ENCODE data around the gene RBM10. TPM values are rescaled to one million over a fixed set of nuclear protein-coding genes. Genes with fewer than 3 reads are reported as not detected.

The RBM10 gene
- total and polyA plus RNA-seq, 7 experiments from 2014 or later: 24.6 to 55.6 (median 37.0) TPM

GRCh38 chrX:47162927-47163583 is 18.0 kb downstream of the RBM10 start:
- Histone ChIP-seq H3K36me3 (ENCODE audit: control insufficient read depth in 2 of 3, insufficient read depth in 3 of 3, low read length in 3 of 3) (no peaks in the 10 kb centered on the region), H3K4me1 (ENCODE audit: control insufficient read depth in 2 of 2, insufficient read depth in 2 of 2, low read length in 2 of 2) (no peaks in the 10 kb centered on the region), H3K9me3 (ENCODE audit: control insufficient read depth in 2 of 3, low read length in 3 of 3) (no peaks in the 10 kb centered on the region), H3K27me3 (ENCODE audit: control insufficient read depth in 2 of 2, insufficient read depth in 2 of 2, low read length in 2 of 2) (no peaks in the 10 kb centered on the region), H3K27ac (ENCODE audit: low read depth, low read length) (no peak overlapping the region), H3K4me3 (ENCODE audit: low read length) (no peak overlapping the region)
- POLR2A ChIA-PET: interaction anchor here (0.7 kb wide), 1 partner anchor 139 kb away, joined by 4 read pairs; no protein-coding TSS in a partner anchor
- peaks cover 0 to 2% (median 0%) of the 10 kb centered on the region in 11 donors for H3K9me3 Mint-ChIP-seq
- no peaks in the 10 kb centered on the region for H3K27me3 Mint-ChIP-seq
- intact Hi-C loops (cut with micrococcal nuclease): no loop called here
- peaks cover 0 to 17% (median 7%) of the 10 kb centered on the region in 5 donors for H3K36me3 Mint-ChIP-seq
- no peak overlapping the region for H3K4me3 Mint-ChIP-seq
- CTCF ChIA-PET: no interaction called here
- peak overlapping the region in 1 of 9 donors; percentile 56 for H3K27ac Mint-ChIP-seq
- H3K4me1 Mint-ChIP-seq: peaks cover 0 to 19% (median 5%) of the 10 kb centered on the region in 7 donors
- no peak for DNase-seq
- no peak for ATAC-seq

GRCh38 chrX:47164420-47164819 is 19.4 kb downstream of the RBM10 start:
- intact Hi-C loops (cut with micrococcal nuclease): no loop called here
- Mint-ChIP-seq H3K36me3 (peaks cover 0 to 13% (median 7%) of the 10 kb centered on the region in 5 donors), H3K27ac (peak overlapping the region in 1 of 9 donors; percentile 62), H3K27me3 (no peaks in the 10 kb centered on the region), H3K9me3 (peaks cover 0 to 2% (median 0%) of the 10 kb centered on the region in 11 donors), H3K4me1 (peaks cover 0 to 17% (median 12%) of the 10 kb centered on the region in 7 donors), H3K4me3 (no peak overlapping the region)
- no peak overlapping the region for H3K27ac ChIP-seq (ENCODE audit: low read depth, low read length)
- peaks cover 0 to 8% (median 0%) of the 10 kb centered on the region in 3 experiments for H3K36me3 ChIP-seq (ENCODE audit: control insufficient read depth in 2 of 3, insufficient read depth in 3 of 3, low read length in 3 of 3)
- no peak for DNase-seq
- ATAC-seq: no peak
- no peaks in the 10 kb centered on the region for H3K27me3 ChIP-seq (ENCODE audit: control insufficient read depth in 2 of 2, insufficient read depth in 2 of 2, low read length in 2 of 2)
- no peak overlapping the region for H3K4me3 ChIP-seq (ENCODE audit: low read length)
- ChIA-PET CTCF (no interaction called here), POLR2A (no interaction called here)
- no peaks in the 10 kb centered on the region for H3K9me3 ChIP-seq (ENCODE audit: control insufficient read depth in 2 of 3, low read length in 3 of 3)
- H3K4me1 ChIP-seq (ENCODE audit: control insufficient read depth in 2 of 2, insufficient read depth in 2 of 2, low read length in 2 of 2): no peaks in the 10 kb centered on the region

- Mint-ChIP-seq H3K4me3 (no peak overlapping the region), H3K36me3 (peaks cover 0 to 13% (median 7%) of the 10 kb centered on the region in 5 donors), H3K27ac (no peak overlapping the region), H3K9me3 (peaks cover 0 to 2% (median 0%) of the 10 kb centered on the region in 11 donors), H3K4me1 (peaks cover 0 to 12% (median 4%) of the 10 kb centered on the region in 7 donors), H3K27me3 (no peaks in the 10 kb centered on the region)
- Histone ChIP-seq H3K36me3 (ENCODE audit: control insufficient read depth in 2 of 3, insufficient read depth in 3 of 3, low read length in 3 of 3) (peaks cover 0 to 26% (median 7%) of the 10 kb centered on the region in 3 experiments), H3K27me3 (ENCODE audit: control insufficient read depth in 2 of 2, insufficient read depth in 2 of 2, low read length in 2 of 2) (no peaks in the 10 kb centered on the region), H3K4me3 (ENCODE audit: low read length) (no peak overlapping the region), H3K27ac (ENCODE audit: low read depth, low read length) (no peak overlapping the region), H3K9me3 (ENCODE audit: control insufficient read depth in 2 of 3, low read length in 3 of 3) (no peaks in the 10 kb centered on the region), H3K4me1 (ENCODE audit: control insufficient read depth in 2 of 2, insufficient read depth in 2 of 2, low read length in 2 of 2) (no peaks in the 10 kb centered on the region)
- ChIA-PET CTCF (no interaction called here), POLR2A (no interaction called here)
- intact Hi-C loops (cut with micrococcal nuclease): no loop called here
- no peak for DNase-seq
- no peak for ATAC-seq
Observed at GRCh38 chrX:47166126-47166525, 21.1 kb downstream of the RBM10 start.

GRCh38 chrX:47168495-47169073 is 23.6 kb downstream of the RBM10 start:
- DNase-seq: no peak
- Mint-ChIP-seq H3K9me3 (peaks cover 0 to 2% (median 0%) of the 10 kb centered on the region in 11 donors), H3K27ac (peak overlapping the region in 2 of 9 donors; percentile 14 to 77), H3K4me3 (no peak overlapping the region), H3K4me1 (peaks cover 0 to 12% (median 4%) of the 10 kb centered on the region in 7 donors), H3K36me3 (peaks cover 0 to 11% (median 7%) of the 10 kb centered on the region in 5 donors), H3K27me3 (no peaks in the 10 kb centered on the region)
- H3K9me3 ChIP-seq (ENCODE audit: control insufficient read depth in 2 of 3, low read length in 3 of 3): no peaks in the 10 kb centered on the region
- H3K27me3 ChIP-seq (ENCODE audit: control insufficient read depth in 2 of 2, insufficient read depth in 2 of 2, low read length in 2 of 2): no peaks in the 10 kb centered on the region
- H3K27ac ChIP-seq (ENCODE audit: low read depth, low read length): no peak overlapping the region
- ChIA-PET POLR2A (no interaction called here), CTCF (no interaction called here)
- intact Hi-C loops (cut with micrococcal nuclease): no loop called here
- no peaks in the 10 kb centered on the region for H3K4me1 ChIP-seq (ENCODE audit: control insufficient read depth in 2 of 2, insufficient read depth in 2 of 2, low read length in 2 of 2)
- ATAC-seq: no peak
- peaks cover 0 to 50% (median 7%) of the 10 kb centered on the region in 3 experiments for H3K36me3 ChIP-seq (ENCODE audit: control insufficient read depth in 2 of 3, insufficient read depth in 3 of 3, low read length in 3 of 3)
- no peak overlapping the region for H3K4me3 ChIP-seq (ENCODE audit: low read length)

- H3K9me3 ChIP-seq (ENCODE audit: control insufficient read depth in 2 of 3, low read length in 3 of 3): no peaks in the 10 kb centered on the region
- ChIA-PET CTCF (no interaction called here), POLR2A (no interaction called here)
- no peak overlapping the region for H3K4me3 ChIP-seq (ENCODE audit: low read length)
- no peak overlapping the region for H3K27ac ChIP-seq (ENCODE audit: low read depth, low read length)
- Mint-ChIP-seq H3K4me1 (peaks cover 0 to 12% (median 4%) of the 10 kb centered on the region in 7 donors), H3K36me3 (peaks cover 0 to 11% (median 6%) of the 10 kb centered on the region in 5 donors), H3K4me3 (no peak overlapping the region), H3K9me3 (peaks cover 0 to 2% (median 0%) of the 10 kb centered on the region in 11 donors), H3K27me3 (no peaks in the 10 kb centered on the region), H3K27ac (peak overlapping the region in 1 of 9 donors; percentile 65)
- no peaks in the 10 kb centered on the region for H3K27me3 ChIP-seq (ENCODE audit: control insufficient read depth in 2 of 2, insufficient read depth in 2 of 2, low read length in 2 of 2)
- no peak for ATAC-seq
- intact Hi-C loops (cut with micrococcal nuclease): no loop called here
- H3K4me1 ChIP-seq (ENCODE audit: control insufficient read depth in 2 of 2, insufficient read depth in 2 of 2, low read length in 2 of 2): no peaks in the 10 kb centered on the region
- peaks cover 0 to 57% (median 7%) of the 10 kb centered on the region in 3 experiments for H3K36me3 ChIP-seq (ENCODE audit: control insufficient read depth in 2 of 3, insufficient read depth in 3 of 3, low read length in 3 of 3)
- DNase-seq: no peak
Observed at GRCh38 chrX:47169273-47169672, 24.3 kb downstream of the RBM10 start.

GRCh38 chrX:47169726-47170515 is 24.9 kb downstream of the RBM10 start:
- Histone ChIP-seq H3K4me1 (ENCODE audit: control insufficient read depth in 2 of 2, insufficient read depth in 2 of 2, low read length in 2 of 2) (no peaks in the 10 kb centered on the region), H3K36me3 (ENCODE audit: control insufficient read depth in 2 of 3, insufficient read depth in 3 of 3, low read length in 3 of 3) (peaks cover 0 to 63% (median 7%) of the 10 kb centered on the region in 3 experiments), H3K4me3 (ENCODE audit: low read length) (no peak overlapping the region), H3K27ac (ENCODE audit: low read depth, low read length) (no peak overlapping the region), H3K27me3 (ENCODE audit: control insufficient read depth in 2 of 2, insufficient read depth in 2 of 2, low read length in 2 of 2) (no peaks in the 10 kb centered on the region), H3K9me3 (ENCODE audit: control insufficient read depth in 2 of 3, low read length in 3 of 3) (no peaks in the 10 kb centered on the region)
- Mint-ChIP-seq H3K9me3 (peaks cover 0 to 2% (median 0%) of the 10 kb centered on the region in 11 donors), H3K4me1 (peaks cover 0 to 12% (median 4%) of the 10 kb centered on the region in 7 donors), H3K36me3 (peaks cover 0 to 4% (median 0%) of the 10 kb centered on the region in 5 donors), H3K27me3 (no peaks in the 10 kb centered on the region), H3K4me3 (no peak overlapping the region), H3K27ac (no peak overlapping the region)
- ATAC-seq: no peak
- intact Hi-C loops (cut with micrococcal nuclease): no loop called here
- DNase-seq: no peak
- CTCF ChIA-PET: interaction anchor here (1.0 kb wide), 1 partner anchor 214 kb away, joined by 3 read pairs; no protein-coding TSS in a partner anchor
- POLR2A ChIA-PET: no interaction called here

Measured in naive thymus-derived CD4-positive, alpha-beta T cell (primary cell).